Spleen (tissue), 7 donors: ENCODE results near the gene SLC23A2.

Experiments
- CTCF ChIP-seq, 11 experiments: fragments of 200-600 bp in 7 of 11; fragments of 450-650 bp in 4 of 11; sonication (generic) in 4 of 11; IDR thresholded peaks in 8 of 11; conservative IDR thresholded peaks in 3 of 11; 1 replicate in 7 of 11; 2 replicates in 4 of 11; pipeline versions ENCODE4 v1.4.0 to v1.8.0; 2016 to 2021; ENCODE audit warnings: antibody characterized with exemption in 11 of 11, inconsistent platforms in 4 of 11, mild to moderate bottlenecking in 1 of 11
- POLR2A ChIP-seq, 3 donors: fragments of 450-650 bp; IDR thresholded peaks; one replicate each; pipeline ENCODE4 v1.5.1; 2017; ENCODE audit warnings: antibody characterized with exemption in 3 of 3, mild to moderate bottlenecking in 1 of 3
- POLR2AphosphoS5 ChIP-seq, 3 donors: sonication (generic); formaldehyde crosslinking; IDR thresholded peaks; one replicate each; pipeline ENCODE4 v1.5.1; 2017; ENCODE audit warnings: antibody characterized with exemption in 3 of 3
- donor health status: DM: no; HTN: no; CAD: no; lungs with moderate emphysema.
- donor health status: DM: no; HTN: no; CAD: no.
- donor health status: DM: no; HTN: no; CAD: no.

DNA sequence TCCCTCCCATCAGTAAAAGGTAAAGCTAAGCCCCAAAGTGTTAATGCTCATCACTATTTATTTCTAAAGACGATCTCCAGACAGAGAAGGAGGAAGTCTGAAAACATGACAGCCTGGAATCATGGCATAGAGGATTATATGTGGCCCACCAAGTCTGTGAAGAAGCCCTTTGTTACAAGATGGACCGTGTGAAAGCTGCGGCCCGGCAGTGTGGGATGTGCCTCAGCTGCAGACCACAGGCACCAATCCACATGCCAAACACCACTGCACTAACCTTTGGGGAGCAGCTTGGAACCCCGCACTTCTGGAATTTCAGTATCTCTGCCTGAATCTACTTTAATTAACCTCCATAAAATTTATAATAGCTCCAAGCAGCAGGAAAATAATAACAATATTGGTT is 90.4 kb downstream of the SLC23A2 start:
- TF ChIP-seq POLR2A (IDR thresholded peaks at IDR 0.05) (no peak), CTCF (IDR thresholded peaks at IDR 0.05 in 8 of 11, conservative IDR thresholded peaks at IDR 0.05 in 3 of 11) (no peak), POLR2AphosphoS5 (IDR thresholded peaks at IDR 0.05) (no peak)
